Testis (tissue), 3 donors: ENCODE measurements around the gene C2CD3. TPM values are rescaled to one million over a fixed set of nuclear protein-coding genes. Genes with fewer than 3 reads are reported as not detected.

ENCODE experiments used
- DNase-seq: peaks from one replicate; pipeline ENCODE4 v3.0.0-alpha.2; 2019
- H3K27ac ChIP-seq, 2 donors: fragments of 200-600 bp; sonication (generic); one replicate each; pipeline ENCODE4 v1.5.1; 2019
- H3K27me3 ChIP-seq: fragments of 200-600 bp; sonication (generic); one replicate; pipeline ENCODE4 v1.5.1; 2019
- H3K36me3 ChIP-seq: fragments of 200-600 bp; sonication (generic); one replicate; pipeline ENCODE4 v1.5.1; 2017; ENCODE audit warnings: low read depth; ENCODE audit errors: missing control alignments
- H3K4me1 ChIP-seq: fragments of 200-600 bp; sonication (generic); one replicate; pipeline ENCODE4 v1.5.1; 2019
- H3K4me3 ChIP-seq, 2 donors: fragments of 200-600 bp; sonication (generic); one replicate each; pipeline ENCODE4 v1.5.1; 2017 to 2019
- H3K9me3 ChIP-seq: fragments of 200-600 bp; sonication (generic); one replicate; pipeline ENCODE4 v1.5.1; 2017
- CTCF ChIP-seq, 3 experiments: fragments of 450-650 bp in 2 of 3; fragments of 200-600 bp in 1 of 3; sonication (generic) in 1 of 3; IDR thresholded peaks; one replicate each; pipeline ENCODE4 v1.5.1; 2016 to 2019; ENCODE audit warnings: antibody characterized with exemption in 3 of 3, mild to moderate bottlenecking in 2 of 3, moderate library complexity in 1 of 3
- POLR2A ChIP-seq: fragments of 450-650 bp; IDR thresholded peaks from one replicate; pipeline ENCODE4 v1.6.1; 2017; ENCODE audit warnings: antibody characterized with exemption, mild to moderate bottlenecking, moderate library complexity
- WGBS, 2 donors: methylation state at CpG; one replicate each; pipeline ENCODE4 v1.1.5; 2018; 5-methylcytosine and 5-hydroxymethylcytosine counted together
- intact Hi-C: fragments of 100-400 bp; cut with DNase I; formaldehyde crosslinking; loops from one replicate; pipeline ENCODE4 v1.15.1; 2023; ENCODE audit warnings: low total_unique reads
- polyA plus RNA-seq: library from polyadenylated mRNA; stranded (reverse); fragments of 350-450 nt; fragmentation: Illumina TruSeq; extraction: RNeasy Lipid Tissue Mini Kit (QIAGEN cat#74804); gene quantifications from one replicate; pipeline ENCODE4 v1.2.3, GENCODE V29; 2014; ENCODE audit warnings: low read depth, low replicate concordance; ENCODE audit not compliant: insufficient read depth
- total RNA-seq, 2 donors: library from RNA; depleted of rRNA; stranded (reverse); fragments of >200 nt; gene quantifications; one replicate each; pipeline ENCODE4 v1.2.3, GENCODE V29; 2016

C2CD3 gene
- total and polyA plus RNA-seq, 3 donors from 2014 or later: 56.1 to 89.4 (median 59.0) TPM

DNA sequence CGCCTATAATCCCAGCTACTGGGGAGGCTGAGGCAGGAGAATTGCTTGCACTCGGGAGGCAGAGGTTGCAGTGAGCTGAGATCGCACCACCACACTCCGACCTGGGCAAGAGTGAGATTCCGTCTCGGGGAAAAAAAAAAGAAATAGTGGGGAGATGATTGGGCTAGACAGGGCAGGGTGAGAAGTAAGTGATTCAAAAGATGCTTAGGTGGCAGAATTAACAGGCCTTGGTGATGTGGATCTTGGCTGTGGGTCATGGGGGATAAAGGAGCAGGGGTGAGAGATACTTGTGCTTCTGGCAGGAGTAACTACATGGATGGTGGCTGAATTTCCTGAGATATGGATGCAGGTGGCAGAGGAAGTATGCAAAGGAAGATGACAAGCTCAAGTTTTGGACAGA, 148.8 kb downstream of the C2CD3 start:
- TF ChIP-seq CTCF (IDR thresholded peaks at IDR 0.05) (no peak), POLR2A (no peak)
- DNase-seq: no peak
- Histone ChIP-seq H3K4me3 (no peak overlapping the region), H3K4me1 (peaks cover 6% of the 10 kb centered on the region), H3K27me3 (no peaks in the 10 kb centered on the region), H3K9me3 (no peaks in the 10 kb centered on the region), H3K27ac (no peak overlapping the region), H3K36me3 (no peaks in the 10 kb centered on the region)
- intact Hi-C loops: no loop called here
- WGBS, 2 donors: 95 to 97% methylated on average over 6 of the region's 6 CpGs

DNA sequence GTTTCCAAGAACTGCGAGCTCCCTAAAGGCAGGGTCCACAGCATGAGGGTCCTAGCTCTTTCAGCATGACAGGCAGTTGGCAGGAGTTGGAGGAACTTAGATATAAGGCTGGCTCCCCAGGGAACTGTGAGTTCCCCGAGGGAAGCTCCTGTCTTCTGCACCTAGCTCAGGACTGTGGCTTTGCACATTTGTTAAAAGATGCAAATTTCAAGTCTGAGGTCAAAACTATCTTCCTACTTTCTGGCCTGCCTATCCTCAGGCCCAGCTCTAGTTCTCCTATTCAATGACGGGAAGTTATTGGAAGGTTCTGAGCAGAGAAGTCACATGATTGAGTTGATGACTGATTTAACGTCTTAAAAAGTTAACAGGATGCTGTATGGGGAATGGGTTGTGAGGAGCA, 150.3 kb downstream of the C2CD3 start:
- WGBS, 2 donors: 81 to 90% methylated on average over 4 of the region's 4 CpGs
- intact Hi-C loops: no loop called here
- Histone ChIP-seq H3K9me3 (no peaks in the 10 kb centered on the region), H3K4me3 (no peak overlapping the region), H3K27me3 (no peaks in the 10 kb centered on the region), H3K4me1 (peaks cover 6% of the 10 kb centered on the region), H3K36me3 (no peaks in the 10 kb centered on the region), H3K27ac (no peak overlapping the region)
- TF ChIP-seq POLR2A (no peak), CTCF (IDR thresholded peaks at IDR 0.05) (no peak)
- no peak for DNase-seq

DNA sequence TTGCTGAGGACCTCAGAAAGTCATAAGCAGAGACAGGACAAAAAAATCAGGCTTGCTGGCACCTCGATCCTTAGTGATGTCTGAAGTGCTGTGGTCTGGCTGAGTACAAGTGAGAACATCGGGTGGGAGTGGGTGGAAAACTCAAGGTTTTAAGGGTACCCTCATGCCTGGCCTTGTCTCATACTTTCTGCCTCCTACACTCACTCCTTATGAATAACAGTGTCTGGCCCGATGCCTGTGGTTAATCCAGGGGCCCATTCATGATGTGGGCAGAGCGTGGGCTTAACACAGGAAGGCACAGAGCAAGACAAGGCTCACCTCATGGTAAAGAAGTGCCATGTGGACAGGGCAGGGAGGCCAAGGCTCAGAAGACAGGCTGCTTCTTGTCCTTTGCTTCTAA, 150.9 kb downstream of the C2CD3 start:
- no peaks in the 10 kb centered on the region for H3K27me3 ChIP-seq
- no peaks in the 10 kb centered on the region for H3K36me3 ChIP-seq
- no peak overlapping the region for H3K4me3 ChIP-seq
- WGBS, 2 donors: 87 to 90% methylated on average over 4 of the region's 4 CpGs
- TF ChIP-seq POLR2A (no peak), CTCF (IDR thresholded peaks at IDR 0.05) (no peak)
- H3K4me1 ChIP-seq: peaks cover 6% of the 10 kb centered on the region
- H3K9me3 ChIP-seq: no peaks in the 10 kb centered on the region
- H3K27ac ChIP-seq: no peak overlapping the region
- intact Hi-C loops: no loop called here
- DNase-seq: no peak

- intact Hi-C loops: no loop called here
- 64 to 72% methylated on average over 4 of the region's 4 CpGs for WGBS, 2 donors
- no peaks in the 10 kb centered on the region for H3K36me3 ChIP-seq
- H3K9me3 ChIP-seq: no peaks in the 10 kb centered on the region
- H3K4me3 ChIP-seq: no peak overlapping the region
- peaks cover 6% of the 10 kb centered on the region for H3K4me1 ChIP-seq
- TF ChIP-seq CTCF (IDR thresholded peaks at IDR 0.05) (no peak), POLR2A (no peak)
- peak overlapping the region in 1 of 2 donors; percentile 8 for H3K27ac ChIP-seq
- no peak for DNase-seq
- no peaks in the 10 kb centered on the region for H3K27me3 ChIP-seq
These were observed 151.6 kb downstream of the C2CD3 start for GRCh38 chr11:74019104-74019738.
